OCI-M1 (cell line): ENCODE data around the gene LRCH1.
A peak's percentile ranks its signal among the peaks of the same experiment; 100 is the strongest.

Source experiments
- DNase-seq: peaks from one replicate; lab custom pipeline; 2025; lab: John Stamatoyannopoulos, UW

LRCH1 gene

DNA sequence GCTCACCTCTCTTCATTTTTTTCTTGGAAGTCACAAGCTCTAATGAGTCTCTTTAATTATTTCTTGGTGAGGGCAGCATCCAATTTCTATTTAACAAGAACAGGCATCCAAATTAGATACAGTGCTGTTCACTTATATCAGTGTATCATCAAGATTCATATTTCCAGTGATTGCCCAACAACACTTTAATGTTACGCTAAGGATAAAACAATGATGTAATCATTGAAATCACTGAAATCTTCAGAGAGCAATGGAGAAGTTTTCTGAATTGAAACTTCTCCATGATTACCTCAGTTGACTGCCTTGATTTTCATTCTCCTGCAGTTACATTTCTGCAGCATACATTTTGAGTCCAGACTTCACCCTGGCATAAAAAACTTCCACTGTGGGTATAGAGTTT, 17.1 kb upstream of the LRCH1 start:
- DNase-seq = no peak

DNA sequence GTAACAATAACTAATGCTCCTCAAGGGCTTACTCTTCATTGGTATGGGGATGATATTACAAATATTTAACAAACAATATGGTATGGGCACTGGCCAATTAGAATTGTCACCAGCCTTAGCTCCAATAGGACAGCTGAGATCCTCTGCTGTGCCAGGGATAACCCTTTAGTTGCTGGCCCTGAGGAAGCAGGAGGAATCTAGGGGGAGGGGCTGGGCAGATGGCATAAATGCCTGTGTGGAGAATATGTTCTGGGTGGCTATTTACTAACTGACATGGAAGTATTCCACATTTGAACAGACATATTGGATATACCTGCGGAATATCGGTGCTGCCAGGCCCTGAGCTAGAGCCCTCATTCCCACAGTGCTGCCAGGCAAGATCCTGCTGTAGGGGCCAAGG, 16.6 kb upstream of the LRCH1 start:
- DNase-seq = no peak

DNA sequence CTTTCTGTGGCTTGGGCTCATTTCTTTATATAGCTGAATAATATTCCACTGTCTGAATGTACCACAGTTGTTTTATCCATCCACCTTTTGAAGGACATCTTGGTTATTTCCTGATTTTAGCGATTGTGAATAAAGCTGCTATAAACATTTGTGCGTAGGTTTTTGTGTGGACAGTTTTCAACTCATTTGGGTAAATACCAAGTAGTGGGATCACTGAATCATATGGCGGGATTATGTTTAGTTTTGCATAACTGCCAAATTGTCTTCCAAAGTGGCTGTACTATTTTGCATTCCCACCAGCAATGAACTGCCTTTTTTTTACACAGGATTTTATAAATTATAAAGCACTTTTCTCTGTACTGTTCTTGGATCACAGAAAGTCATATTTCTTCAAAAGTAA, 13.7 kb upstream of the LRCH1 start:
- DNase-seq = no peak

DNA sequence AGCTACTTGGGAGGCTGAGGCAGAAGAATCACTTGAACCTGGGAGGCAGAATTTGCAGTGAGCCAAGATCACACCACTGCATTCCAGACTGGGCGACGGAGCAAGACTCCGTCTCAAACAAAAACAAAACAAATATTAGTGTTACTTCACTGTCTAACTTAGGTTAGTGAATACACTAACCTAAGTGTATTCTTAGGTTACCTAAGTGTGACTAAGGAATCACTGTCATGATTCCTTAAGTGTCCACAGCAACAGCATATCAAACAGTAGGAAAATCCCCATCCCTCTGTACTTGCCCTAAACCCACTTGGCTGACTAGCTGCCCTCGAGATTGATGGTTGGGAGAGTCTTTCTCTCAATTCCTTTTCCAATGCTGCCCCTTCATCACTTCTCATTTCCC, 11.8 kb upstream of the LRCH1 start:
- DNase-seq = no peak

DNA sequence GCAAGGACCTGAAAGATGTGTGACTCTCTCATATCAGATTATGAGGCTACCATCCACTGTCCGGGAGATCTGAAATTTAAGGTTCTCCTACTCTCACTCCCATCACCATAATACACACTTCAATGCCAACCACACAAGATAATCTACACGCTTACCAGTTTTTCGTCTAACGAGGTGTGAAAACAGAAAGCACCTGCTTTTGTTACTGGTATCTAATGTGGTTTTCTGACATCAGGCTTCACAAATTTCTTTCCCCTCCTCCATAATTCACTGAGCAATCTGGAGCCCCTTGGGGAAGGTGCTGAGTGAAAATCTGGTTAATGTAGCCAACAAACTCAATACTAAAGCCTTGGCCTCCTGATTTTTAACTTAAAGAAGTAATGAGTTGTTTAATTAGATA, 10.1 kb upstream of the LRCH1 start:
- no peak for DNase-seq

DNA sequence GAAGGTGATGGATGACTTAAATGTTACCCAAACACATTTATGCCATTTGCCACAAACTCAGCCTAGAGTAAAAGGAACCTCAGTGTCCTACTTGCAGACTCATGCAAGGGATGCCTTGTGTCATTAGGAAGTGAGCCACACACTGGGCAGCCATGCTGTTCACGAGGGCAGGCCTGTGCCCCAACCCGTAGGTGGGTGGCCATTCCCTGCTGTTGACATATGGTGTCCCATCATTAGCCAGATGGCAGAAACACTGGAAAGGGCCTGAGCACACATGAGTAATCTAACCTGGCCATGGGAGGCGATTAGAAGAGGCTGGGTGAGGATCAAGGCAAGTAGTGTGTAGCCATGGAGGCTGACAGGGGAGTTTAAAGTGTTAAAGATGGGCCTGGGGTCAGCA, 9.7 kb upstream of the LRCH1 start:
- DNase-seq = no peak

DNA sequence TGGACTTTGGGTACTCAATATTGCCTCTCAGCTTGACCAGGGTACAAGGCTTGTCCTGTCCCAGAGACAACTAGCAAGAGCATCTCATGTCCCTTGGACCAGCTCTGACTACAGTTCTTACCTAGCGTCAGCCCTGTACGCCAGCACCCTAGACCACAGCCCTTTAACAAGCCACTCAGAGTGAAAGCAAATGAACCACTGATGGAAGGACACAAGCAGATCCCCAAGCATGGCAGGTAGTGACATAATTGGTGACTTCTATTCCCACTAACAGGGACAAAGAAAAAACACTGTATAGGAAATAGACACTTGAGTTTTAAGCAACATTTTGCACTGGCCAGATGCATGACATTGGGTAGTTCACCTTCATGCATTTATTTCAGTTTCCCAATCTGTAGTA, 8.8 kb upstream of the LRCH1 start:
- no peak for DNase-seq

DNA sequence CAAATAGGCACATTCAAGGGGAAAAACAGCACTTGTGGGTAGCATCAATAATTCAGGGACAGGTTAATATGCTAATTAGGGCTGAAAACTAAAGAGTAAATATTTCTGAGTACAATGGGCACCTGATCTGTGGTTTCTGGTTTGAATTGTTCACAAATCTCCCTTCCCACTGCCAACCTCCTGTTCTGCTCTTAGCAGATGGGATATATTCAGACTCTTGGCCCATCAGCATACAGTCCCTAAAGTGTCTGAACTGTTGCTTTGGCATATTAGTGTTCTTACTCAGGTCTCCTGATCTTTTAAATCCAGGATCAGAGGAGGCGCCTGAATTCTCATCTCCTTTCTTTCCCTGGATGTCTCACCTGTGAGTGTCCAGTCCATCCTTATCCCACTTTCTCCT, 8.2 kb upstream of the LRCH1 start:
- DNase-seq = no peak

DNA sequence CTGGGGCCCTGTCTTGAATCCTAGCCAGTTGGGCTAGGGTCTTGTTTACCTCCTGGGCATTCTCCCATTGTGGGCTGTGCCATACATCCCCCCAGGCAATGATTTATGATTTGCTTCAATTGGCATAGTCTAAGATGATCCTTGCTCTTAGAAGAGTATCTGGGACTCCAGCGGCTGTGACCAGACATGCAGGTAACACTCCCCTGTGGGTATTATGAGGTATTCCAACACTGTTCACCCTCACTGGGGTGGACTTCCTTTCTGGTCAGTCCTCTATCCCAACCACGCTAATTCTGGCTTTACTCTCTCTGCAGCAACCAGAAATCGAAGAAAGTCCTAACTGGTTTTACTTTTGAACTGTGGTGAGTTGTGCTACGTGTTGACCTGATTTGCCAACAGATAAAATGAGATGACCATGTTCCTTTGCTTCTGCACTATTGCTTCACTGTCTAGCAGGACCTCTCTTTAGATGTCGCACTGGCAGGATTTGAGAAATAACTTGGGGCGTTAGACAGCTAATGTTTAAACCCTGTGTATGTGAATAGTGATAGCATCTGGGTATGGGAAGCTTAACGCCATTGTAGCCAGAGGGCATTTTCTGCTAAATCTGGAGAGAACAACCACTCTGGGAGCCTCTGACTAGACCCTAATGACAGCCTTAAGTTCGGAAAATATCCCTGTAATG, 6.7 kb upstream of the LRCH1 start:
- DNase-seq = no peak

DNA sequence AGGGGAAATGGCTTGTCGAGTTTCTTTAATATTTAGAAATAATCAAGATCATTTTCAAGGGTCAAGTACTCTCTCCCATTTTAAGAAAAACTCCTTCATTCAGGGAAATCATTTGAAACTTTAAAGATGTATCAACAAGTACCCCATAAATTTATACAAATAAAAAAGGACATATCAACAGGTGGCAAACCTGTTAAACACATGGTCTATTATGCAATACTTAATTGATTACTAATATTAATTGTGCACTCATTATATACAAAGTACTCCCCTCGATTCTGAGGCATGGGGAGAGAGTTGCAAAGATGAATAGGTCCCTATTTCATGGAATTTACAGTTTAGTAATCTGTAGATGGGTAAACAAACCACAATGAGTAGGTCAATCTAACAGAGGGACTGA, 2.1 kb upstream of the LRCH1 start:
- DNase-seq = no peak

DNA sequence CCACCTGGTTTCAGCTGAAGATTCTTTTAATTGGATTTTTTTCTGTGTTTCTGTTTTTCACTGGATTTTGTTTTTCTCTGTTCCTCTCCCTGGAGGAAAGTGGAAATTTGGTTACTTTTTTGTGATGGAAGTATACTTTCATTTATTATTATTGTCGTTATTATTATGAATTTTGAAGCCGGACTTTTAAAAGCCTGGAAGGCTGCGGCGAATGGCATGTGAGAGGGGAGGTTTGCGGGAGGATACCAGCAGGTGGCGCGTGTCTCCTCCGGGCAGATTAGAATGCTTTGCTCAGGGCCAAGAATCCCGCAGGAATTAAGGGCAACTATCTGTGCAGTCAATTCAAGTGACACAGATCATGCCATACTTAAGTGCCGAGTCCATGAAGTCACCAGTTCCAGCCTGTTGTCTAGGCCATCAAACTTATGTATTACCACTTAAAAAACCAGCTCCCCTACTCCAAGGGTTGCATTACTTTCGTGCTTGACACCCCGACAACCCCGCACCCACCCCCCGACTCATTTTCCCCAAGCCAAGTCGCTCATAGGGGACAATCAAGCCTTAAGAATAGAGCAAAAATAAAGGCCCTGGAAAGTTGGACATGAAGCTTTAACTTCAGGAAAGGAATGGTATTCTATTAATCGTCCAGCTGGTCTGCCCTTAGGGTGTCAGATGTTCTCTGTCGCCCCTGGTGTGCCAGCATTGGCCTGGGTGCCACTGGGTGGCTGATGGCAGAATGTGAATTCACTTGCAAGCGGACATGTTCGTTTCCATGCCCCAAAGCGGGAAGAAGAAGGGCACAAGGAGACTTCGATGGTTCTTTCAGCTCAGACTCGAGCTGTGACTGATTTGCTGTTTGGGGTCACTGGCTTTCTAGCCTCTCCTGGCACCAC, 1.3 kb upstream of the LRCH1 start:
- DNase-seq = peak; percentile 87

DNA sequence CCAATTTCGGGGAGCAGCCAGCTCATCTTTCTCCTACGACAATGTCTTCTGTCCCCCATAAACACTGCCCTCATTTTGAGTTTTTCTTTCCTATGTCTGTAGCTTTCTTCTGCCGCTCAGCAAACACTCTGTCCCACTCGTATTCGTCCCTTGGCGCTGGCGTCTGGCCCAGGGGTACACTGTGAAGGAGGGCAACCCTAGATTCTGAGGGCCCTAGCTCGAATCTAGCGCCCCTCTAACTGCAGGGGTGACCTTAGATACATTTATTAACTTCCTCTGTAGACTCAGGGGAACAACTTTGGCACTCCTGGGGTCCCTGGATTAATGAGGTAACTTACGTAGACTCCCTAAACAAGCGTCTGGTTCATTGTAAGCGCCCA, 677 bp upstream of the LRCH1 start:
- no peak for DNase-seq

DNA sequence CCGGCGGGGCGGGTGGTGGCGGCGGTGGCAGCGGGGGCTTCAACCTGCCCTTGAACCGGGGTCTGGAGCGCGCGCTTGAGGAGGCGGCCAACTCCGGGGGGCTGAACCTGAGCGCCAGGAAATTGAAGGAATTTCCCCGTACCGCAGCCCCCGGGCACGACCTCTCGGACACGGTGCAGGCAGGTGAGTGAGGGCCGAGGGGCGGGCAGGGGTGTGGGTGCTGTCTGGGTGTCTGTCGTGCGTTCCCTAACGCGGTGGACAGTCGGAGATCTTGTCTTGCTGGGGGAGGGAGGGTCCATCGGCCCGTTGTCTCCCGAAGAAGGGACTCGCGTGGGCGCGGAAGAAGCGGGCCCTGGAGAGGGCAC, 533 bp downstream of the LRCH1 start:
- peak; percentile 56 for DNase-seq

DNA sequence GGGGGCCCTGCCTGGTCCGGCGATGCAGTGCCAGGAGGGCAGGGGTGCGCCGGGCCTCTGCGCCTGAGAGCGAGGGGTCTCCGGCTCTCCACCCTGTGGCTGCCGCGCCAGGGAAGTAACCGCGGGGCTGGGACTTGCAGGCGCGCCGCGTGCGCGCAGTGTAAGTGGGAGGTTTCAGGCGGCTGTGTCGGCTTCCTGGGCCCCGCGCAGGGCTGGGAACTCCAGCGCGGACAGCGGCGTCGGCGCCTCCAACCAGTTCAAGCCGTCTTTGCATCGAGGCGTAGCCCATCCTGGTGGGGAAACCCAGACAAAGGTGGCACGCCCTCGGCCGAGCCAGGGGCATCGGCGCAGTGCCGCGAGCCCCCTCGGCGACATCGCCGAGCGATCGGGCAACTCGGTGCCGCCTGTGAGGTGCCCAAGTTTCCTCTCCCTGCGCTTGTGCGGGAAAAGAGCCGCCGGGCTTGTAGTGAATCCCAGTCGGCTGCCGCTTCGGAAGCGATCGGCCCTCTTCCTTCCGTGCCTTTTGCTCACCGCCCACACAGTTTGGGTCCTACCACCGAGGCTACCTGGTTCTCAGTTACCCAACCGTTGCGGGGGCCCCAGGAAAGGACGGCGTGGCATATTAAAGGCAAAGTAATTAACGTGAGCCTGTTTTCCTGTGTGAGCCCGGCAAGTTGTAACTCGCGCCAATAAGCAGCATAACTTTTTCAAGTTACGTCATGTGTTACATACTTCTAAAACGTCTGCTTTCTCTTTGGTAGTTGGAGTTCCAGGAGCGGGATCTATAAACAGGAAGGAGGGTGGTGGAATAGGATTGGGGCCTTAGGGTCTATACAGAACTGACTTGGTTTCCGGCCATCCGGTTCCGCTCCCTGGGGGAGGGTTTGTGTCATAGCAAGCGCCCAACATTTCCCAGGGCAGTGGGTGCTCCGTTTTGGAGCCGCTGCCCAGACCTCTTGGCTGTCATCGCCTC, 1.2 kb downstream of the LRCH1 start:
- DNase-seq = peak; percentile 91

DNA sequence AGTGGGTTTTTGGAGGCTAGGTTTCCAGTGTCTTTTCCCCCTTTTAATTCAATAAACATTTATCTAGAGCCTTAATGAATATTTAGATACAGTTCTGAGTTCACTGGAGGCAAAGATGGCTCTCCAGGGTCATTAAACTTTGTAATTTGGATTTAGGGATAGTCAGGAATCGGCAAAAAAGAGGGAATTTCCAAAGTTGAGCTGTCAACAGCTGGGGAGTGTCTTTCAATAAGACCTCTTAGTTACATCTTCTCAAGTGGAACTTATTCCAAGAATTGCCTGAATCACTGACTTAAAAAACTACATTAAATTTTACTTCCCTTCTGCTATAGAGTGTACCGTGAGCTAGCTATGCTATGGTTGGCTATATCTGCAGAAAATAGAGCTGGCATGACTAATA, 2.0 kb downstream of the LRCH1 start:
- DNase-seq = peak; percentile 51

DNA sequence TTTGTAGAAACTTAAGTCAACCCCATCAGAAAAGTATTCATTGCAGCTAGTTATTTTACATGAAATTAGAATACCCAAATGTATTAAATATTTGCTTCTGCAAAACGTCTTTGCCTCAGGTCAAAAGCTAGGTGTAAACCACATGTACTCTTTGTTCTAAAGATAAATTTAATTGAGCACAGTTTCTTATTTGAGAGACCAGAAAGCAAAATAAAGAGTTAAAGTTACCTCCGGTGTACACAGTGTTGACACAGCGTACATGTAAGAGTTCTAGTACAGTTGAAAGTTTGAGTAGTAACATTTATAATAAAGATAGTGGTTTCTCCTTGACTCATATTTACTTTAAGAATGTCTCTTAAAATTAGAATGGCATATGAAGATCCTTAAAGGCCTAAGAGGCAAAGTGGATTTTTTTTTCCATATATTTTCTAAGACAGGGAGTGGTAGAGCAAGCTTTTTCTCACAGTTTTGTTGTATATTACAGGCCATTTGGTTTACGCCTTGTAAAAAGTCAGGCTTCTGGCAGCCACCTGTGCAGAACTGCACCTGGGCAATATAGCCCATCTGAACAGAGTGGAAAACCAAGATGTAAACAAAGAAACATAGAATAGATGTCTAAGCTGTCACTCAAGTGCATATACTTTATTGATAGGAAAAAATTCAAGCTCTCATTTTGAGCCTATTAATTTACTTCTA, 2.9 kb downstream of the LRCH1 start:
- no peak for DNase-seq

DNA sequence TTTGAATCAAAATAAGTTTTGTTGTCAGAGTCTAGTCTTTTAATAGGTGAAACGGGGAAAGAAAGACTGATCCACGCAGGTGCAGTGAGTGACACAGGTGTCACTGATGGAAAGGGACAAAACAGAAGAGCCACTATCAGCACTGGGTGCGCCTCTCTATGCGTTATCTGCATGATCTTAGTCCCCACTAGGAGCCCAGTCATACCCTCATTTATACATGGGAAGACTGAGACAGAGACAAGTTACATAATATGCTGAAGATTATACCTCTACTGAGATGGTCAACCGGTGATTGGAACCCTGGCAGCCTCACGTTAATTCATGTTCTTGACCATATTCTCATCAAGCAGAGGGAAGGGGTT, 3.4 kb downstream of the LRCH1 start:
- no peak for DNase-seq

DNA sequence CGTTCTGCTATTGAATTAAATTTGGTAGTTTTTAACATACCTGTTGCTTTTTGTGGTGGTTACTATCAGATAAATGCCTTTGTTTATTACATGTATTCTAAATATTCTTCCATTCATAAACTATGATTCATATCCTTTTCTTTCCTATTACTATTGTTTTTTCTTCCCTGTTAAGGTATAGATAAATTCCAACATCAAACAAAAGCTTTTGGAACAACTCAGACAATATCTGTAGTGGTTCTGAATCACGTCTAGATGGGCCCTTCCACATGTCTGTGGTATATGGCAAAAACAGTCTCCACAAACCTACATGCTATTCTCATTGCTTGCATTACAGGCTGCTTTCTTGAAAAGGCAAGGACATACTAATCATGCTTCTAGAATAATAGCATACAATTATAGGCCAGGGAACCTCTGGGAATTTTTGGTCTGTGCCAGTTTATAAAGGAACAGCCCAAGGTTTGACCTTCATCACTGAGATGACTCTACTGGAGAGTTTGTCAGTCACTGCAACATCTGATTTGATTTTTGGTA, 6.4 kb downstream of the LRCH1 start:
- no peak for DNase-seq

DNA sequence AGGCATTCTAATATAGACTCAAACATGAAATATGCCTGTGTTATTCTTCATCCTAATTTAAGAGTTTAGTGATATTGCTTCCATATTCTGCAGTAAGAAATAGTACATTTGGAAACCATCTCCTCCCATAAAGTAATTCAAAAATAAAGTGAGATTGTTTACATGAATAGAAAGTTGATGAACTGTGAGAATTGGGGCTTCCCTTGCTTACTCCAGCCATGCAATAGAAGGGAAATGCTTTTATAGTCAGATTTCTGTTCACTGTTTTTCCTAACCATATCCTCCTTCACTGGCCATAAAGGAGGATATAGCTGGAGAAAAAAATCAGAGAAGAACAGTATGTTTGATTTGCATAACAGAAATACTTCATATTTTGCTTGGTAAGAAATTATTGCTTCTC, 7.8 kb downstream of the LRCH1 start:
- no peak for DNase-seq

DNA sequence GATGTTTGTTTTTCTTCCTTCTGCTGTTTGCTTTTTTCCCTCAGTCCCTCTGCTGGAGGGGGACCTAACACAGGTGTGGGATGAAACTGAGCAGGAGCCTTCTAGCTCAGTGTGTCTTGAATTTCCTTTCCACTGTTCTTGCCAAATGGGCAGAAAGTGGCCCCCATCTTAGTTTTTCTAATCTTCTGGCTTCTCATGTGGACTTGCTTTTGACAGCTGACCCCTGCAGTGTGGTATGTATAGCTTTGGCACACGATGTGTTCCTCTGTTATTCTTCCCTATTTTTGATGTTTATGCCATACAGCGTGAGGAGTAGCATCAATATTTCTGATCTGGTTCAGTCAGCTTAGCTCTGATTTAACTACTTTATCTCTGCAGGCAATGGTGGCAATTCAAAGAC, 8.3 kb downstream of the LRCH1 start:
- no peak for DNase-seq

DNA sequence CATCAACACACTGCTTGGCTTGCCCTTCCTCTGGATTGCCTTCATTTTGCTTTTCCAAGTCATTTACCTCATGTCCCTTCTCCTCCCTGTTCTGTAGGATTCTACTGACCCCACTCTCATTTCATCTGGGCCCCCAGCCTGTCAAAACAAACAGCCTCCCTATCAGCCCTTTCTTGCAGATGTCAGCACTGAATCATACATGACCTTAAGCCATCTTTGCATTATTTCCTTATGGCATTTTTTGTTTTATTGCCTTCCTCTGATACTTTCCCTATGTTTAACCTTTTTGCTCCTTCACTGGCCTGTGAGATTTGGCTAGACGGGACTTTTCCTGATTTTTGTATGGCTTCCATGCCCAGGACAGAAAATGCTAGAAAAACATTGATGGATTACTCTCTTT, 8.7 kb downstream of the LRCH1 start:
- DNase-seq = no peak

DNA sequence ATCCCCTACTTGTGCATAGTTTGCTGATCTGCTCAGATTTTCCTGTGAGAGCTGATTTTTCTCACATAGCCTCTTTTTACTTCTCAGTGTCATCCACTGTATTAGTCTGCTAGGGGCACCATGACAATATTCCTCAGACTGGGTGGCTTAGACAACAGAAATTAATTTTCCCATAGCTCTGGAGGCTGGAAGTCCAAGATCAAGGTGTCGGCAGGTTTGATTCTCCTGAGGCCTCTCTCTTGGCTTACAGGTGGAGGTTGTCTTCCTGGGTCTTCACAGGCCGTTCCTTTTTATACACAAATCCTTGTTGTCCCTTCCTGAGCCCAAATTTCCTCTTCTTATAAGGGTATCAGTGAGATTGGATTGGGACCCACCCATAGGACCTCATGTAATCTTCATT, 9.2 kb downstream of the LRCH1 start:
- no peak for DNase-seq
